DOHH2 (cell line): ENCODE measurements around the gene CDH4.

ENCODE experiments used
- H3F3A ChIP-seq: fragments of 200-600 bp; sonication (generic), shearing (Covaris generic); 2 replicates; pipeline ENCODE4 v1.6.0; 2016; ENCODE audit warnings: antibody characterized with exemption, mild to moderate bottlenecking; ENCODE audit not compliant: control insufficient read depth, insufficient read depth
- H3K27ac ChIP-seq: fragments of 200-600 bp; sonication (generic); 2 replicates; pipeline ENCODE4 v1.5.1; 2014; ENCODE audit warnings: low read depth, mild to moderate bottlenecking, low read length, moderate library complexity
- H3K27me3 ChIP-seq: fragments of 200-600 bp; sonication (generic); 2 replicates; pipeline ENCODE4 v1.6.1; 2014; ENCODE audit warnings: mild to moderate bottlenecking, low read length, mixed read lengths; ENCODE audit not compliant: control insufficient read depth
- H3K36me3 ChIP-seq: fragments of 200-600 bp; sonication (generic); 2 replicates; pipeline ENCODE4 v1.6.1; 2014; ENCODE audit warnings: mild to moderate bottlenecking, low read length, moderate library complexity, mixed read lengths; ENCODE audit not compliant: control insufficient read depth
- H3K4me1 ChIP-seq: fragments of 200-600 bp; sonication (generic); 2 replicates; pipeline ENCODE4 v1.6.1; 2014; ENCODE audit warnings: mild to moderate bottlenecking, low read length, mixed read lengths; ENCODE audit not compliant: control insufficient read depth
- H3K4me2 ChIP-seq: fragments of 200-600 bp; sonication (generic); 2 replicates; pipeline ENCODE4 v1.6.0; 2014; ENCODE audit warnings: mild to moderate bottlenecking, low read length, moderate library complexity
- H3K4me3 ChIP-seq: fragments of 200-600 bp; sonication (generic); 2 replicates; pipeline ENCODE4 v1.5.1; 2014; ENCODE audit warnings: mild to moderate bottlenecking, low read length, mixed read lengths
- H3K79me2 ChIP-seq: fragments of 200-600 bp; sonication (generic); 2 replicates; pipeline ENCODE4 v1.6.1; 2014; ENCODE audit warnings: mild to moderate bottlenecking, low read length, mixed read lengths; ENCODE audit not compliant: control insufficient read depth
- H3K9me2 ChIP-seq: fragments of 200-600 bp; sonication (generic); replicated peaks from 2 replicates; pipeline ENCODE4 v1.6.1; 2014; ENCODE audit warnings: mild to moderate bottlenecking, low read length, mixed read lengths; ENCODE audit not compliant: control insufficient read depth
- H3K9me3 ChIP-seq: fragments of 200-600 bp; sonication (generic); 2 replicates; pipeline ENCODE4 v1.6.1; 2014; ENCODE audit warnings: antibody characterized with exemption, low read length, mixed read lengths; ENCODE audit not compliant: control insufficient read depth, insufficient read depth
- H4K20me1 ChIP-seq: fragments of 200-600 bp; sonication (generic); 2 replicates; pipeline ENCODE4 v1.6.0; 2014; ENCODE audit warnings: low read depth, mild to moderate bottlenecking, antibody characterized with exemption, low read length, moderate library complexity; ENCODE audit not compliant: control insufficient read depth, insufficient read depth
- CTCF ChIP-seq: fragments of 200-600 bp; sonication (generic); IDR thresholded peaks from one replicate; pipeline ENCODE4 v1.5.1; 2014; ENCODE audit warnings: antibody characterized with exemption, mild to moderate bottlenecking, low read depth, low read length; ENCODE audit not compliant: poor library complexity, severe bottlenecking
- EZH2phosphoT487 ChIP-seq: fragments of 200-600 bp; sonication (generic); IDR thresholded peaks from 2 replicates; pipeline ENCODE4 v1.6.1; 2017; ENCODE audit warnings: borderline replicate concordance, mild to moderate bottlenecking, antibody characterized with exemption, low read length, moderate library complexity, mixed read lengths

The CDH4 gene

GRCh38 chr20:61288331-61288784, 36.3 kb downstream of the CDH4 start:
- Histone ChIP-seq H3K36me3 (no peaks in the 10 kb centered on the region), H3K27me3 (no peaks in the 10 kb centered on the region), H3K4me1 (no peaks in the 10 kb centered on the region), H3K4me3 (no peak overlapping the region), H3K9me3 (peaks cover 13% of the 10 kb centered on the region), H3K79me2 (no peaks in the 10 kb centered on the region), H3F3A (peaks cover 4% of the 10 kb centered on the region), H3K27ac (no peak overlapping the region), H3K4me2 (no peak overlapping the region), H4K20me1 (no peaks in the 10 kb centered on the region), H3K9me2 (no peaks in the 10 kb centered on the region)
- TF ChIP-seq EZH2phosphoT487 (no peak), CTCF (no peak)

- TF ChIP-seq EZH2phosphoT487 = no peak
- TF ChIP-seq CTCF = no peak
- H3K9me3 ChIP-seq = peaks cover 7% of the 10 kb centered on the region
- no peak overlapping the region for H3K27ac ChIP-seq
- H3K36me3 ChIP-seq = no peaks in the 10 kb centered on the region
- no peaks in the 10 kb centered on the region for H4K20me1 ChIP-seq
- no peak overlapping the region for H3K4me3 ChIP-seq
- H3F3A ChIP-seq = no peaks in the 10 kb centered on the region
- no peak overlapping the region for H3K4me2 ChIP-seq
- no peaks in the 10 kb centered on the region for H3K9me2 ChIP-seq
- no peaks in the 10 kb centered on the region for H3K79me2 ChIP-seq
- H3K4me1 ChIP-seq = no peaks in the 10 kb centered on the region
- no peaks in the 10 kb centered on the region for H3K27me3 ChIP-seq
These were observed 37.1 kb downstream of the CDH4 start for GRCh38 chr20:61289166-61289565.

- Histone ChIP-seq H3K9me3 (peaks cover 3% of the 10 kb centered on the region; the same call in 1 of the 2 replicates), H4K20me1 (no peaks in the 10 kb centered on the region), H3F3A (no peaks in the 10 kb centered on the region), H3K9me2 (no peaks in the 10 kb centered on the region), H3K4me3 (no peak overlapping the region), H3K79me2 (no peaks in the 10 kb centered on the region), H3K36me3 (no peaks in the 10 kb centered on the region), H3K27ac (no peak overlapping the region), H3K4me1 (no peaks in the 10 kb centered on the region), H3K4me2 (no peak overlapping the region), H3K27me3 (no peaks in the 10 kb centered on the region)
- TF ChIP-seq CTCF = no peak
- TF ChIP-seq EZH2phosphoT487 = no peak
These were observed 38.7 kb downstream of the CDH4 start for GRCh38 chr20:61290721-61291120.
